Fibroblast of mammary gland (primary cell): ENCODE measurements around the gene KIF25.

Experiments
- DNase-seq: peaks from one replicate; pipeline ENCODE4 v3.0.0-alpha.2; 2010; ENCODE audit warnings: low read depth
- H3K4me3 ChIP-seq: 2 replicates; pipeline ENCODE4 v1.5.1; 2011; ENCODE audit warnings: low read depth, mild to moderate bottlenecking, low read length, moderate library complexity; ENCODE audit not compliant: control insufficient read depth
- TF ChIP-seq, protein P1 (sequence below): conservative IDR thresholded peaks from 2 replicates; pipeline ENCODE4 v1.5.1; 2011; ENCODE audit warnings: low read depth, low read length, inconsistent platforms; ENCODE audit not compliant: control insufficient read depth, insufficient read depth

KIF25 gene

DNA sequence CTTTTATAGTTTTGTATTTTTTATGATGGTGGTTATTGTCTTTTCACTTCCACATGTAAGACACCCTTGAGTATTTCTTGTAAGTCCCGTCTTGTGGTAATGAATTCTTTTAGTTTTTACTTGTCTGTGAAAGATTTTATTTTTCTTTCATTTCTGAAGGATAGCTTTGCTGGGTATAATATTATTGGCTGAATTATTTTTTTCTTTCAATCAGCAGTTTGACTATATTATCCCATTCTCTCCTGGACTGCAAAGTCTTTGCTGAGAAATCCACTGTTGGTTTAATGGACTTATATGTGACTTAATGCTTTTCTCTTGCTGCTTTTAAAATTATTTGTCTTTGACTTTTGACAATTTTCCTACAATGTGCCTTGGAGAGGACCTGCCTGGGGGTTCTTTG is 13.8 kb downstream of the KIF25 start:
- TF ChIP-seq, protein P1, sequence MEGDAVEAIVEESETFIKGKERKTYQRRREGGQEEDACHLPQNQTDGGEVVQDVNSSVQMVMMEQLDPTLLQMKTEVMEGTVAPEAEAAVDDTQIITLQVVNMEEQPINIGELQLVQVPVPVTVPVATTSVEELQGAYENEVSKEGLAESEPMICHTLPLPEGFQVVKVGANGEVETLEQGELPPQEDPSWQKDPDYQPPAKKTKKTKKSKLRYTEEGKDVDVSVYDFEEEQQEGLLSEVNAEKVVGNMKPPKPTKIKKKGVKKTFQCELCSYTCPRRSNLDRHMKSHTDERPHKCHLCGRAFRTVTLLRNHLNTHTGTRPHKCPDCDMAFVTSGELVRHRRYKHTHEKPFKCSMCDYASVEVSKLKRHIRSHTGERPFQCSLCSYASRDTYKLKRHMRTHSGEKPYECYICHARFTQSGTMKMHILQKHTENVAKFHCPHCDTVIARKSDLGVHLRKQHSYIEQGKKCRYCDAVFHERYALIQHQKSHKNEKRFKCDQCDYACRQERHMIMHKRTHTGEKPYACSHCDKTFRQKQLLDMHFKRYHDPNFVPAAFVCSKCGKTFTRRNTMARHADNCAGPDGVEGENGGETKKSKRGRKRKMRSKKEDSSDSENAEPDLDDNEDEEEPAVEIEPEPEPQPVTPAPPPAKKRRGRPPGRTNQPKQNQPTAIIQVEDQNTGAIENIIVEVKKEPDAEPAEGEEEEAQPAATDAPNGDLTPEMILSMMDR, result no peak
- H3K4me3 ChIP-seq, result no peak overlapping the region
- DNase-seq, result no peak

DNA sequence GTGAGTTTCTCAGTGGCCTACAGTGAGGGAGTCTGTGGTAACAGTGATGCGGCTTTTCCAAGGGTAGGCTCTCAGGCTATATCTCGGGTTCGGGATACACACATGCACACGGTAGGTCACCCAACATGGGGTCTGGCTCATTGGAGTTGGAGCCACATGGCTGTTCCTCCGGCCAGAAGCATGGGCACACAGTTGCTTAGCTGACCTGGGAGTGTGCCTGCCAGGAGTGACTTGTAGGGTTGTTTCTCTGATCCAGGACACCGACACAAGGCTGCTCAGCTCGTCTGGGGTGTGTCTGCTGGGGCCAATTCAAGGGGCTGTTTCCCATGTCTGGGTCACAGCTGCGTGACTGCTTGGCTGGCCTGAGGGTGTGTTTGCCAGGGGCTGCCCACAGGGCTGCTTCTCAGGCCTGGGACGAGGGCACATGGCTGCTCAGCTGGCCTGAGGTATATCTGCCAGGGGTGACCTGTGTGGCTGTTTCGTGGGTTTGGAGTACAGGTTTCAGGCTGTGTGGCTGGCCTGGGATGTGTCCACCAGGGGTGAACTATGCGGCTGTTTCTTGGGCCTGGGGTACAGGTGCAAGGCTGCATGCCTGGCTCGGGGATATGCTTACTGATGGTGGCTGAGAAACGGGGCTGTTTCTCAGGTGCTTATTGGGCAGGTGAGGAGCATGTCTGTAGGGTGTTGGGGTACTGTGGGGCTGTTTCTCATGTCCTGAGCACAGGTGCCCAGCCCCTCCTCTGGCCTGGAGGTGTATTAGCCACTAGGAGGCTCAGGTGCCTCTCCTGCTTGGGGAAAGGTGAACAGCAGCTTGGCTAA is 15.2 kb downstream of the KIF25 start:
- DNase-seq, result no peak
- TF ChIP-seq, protein P1, result no peak
- H3K4me3 ChIP-seq, result no peak overlapping the region

DNA sequence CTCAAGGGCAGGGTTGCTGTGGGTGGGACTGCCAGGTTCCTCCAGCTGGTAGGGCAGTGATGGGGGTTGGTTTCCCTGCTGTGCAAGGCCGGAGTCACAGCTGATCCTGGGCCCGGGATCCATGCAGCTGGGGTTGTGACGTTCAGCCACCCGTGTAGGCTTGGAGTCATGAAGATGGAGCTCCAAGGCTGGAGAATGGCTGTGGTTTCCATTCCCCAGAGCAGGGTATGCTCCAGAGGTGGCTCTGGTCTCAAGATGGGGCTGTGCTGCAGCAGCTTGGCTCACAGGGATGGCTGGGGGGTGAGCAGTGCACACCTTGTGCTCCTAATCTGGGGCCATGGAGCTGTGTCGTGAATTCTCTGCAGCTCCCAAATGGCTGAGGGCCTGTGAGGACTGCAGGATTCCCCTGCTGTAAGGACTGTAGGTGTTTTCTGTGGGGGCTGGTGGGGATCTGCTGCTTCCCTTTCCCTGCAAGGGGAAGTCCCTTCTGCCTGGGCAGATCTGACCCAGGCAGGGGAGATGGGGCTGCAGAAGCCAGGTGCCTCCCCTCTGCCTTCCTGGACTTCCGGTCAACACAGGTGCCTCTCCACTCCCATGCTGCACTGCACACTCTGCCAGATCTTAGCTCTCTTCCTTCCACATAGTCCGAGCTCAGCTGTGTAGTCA is 15.9 kb downstream of the KIF25 start:
- TF ChIP-seq, protein P1, result no peak
- no peak overlapping the region for H3K4me3 ChIP-seq

DNA sequence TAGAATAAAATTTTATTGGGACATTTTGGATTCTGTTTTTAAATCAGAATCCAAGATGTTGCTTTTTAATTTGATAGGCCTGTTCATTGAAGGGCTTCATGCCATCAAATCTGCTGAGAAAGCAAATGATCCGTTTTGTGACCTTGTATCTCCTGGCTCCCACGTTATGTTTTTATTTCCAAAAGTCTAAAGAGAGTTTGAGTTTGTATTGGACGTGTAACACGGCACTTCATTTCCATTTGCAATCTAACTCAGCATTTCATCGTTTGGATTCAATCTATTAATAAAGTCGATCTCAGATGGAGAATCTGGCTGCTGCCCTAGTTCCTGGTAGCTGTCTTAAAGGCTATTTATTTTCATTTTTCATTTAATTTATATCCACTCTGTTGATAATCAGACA is 17.0 kb downstream of the KIF25 start:
- TF ChIP-seq, protein P1, result no peak
- no peak overlapping the region for H3K4me3 ChIP-seq
- DNase-seq, result no peak

More for the DNA sequence above, 15.9 kb downstream of the KIF25 start:
- DNase-seq, result no peak

DNA sequence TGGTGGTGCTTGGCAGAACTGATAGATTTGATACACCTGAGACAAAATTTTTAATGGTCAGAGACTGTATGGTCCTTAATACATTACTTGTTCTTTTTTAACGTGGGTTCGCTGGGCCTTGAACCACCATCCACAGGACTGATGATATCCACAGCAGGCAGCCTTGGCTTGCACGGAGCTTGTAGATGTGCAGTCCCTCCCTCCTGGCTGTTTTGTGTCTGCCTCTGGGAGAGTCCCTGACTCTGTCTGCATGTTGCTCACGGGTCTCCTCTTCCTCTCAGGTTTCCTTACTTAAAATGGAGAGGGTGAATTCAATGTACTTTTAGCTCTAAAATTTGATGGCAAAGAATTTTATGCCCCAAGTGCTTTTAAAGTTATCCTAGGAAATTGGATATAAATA is 17.5 kb downstream of the KIF25 start:
- TF ChIP-seq, protein P1, result no peak
- DNase-seq, result no peak

DNA sequence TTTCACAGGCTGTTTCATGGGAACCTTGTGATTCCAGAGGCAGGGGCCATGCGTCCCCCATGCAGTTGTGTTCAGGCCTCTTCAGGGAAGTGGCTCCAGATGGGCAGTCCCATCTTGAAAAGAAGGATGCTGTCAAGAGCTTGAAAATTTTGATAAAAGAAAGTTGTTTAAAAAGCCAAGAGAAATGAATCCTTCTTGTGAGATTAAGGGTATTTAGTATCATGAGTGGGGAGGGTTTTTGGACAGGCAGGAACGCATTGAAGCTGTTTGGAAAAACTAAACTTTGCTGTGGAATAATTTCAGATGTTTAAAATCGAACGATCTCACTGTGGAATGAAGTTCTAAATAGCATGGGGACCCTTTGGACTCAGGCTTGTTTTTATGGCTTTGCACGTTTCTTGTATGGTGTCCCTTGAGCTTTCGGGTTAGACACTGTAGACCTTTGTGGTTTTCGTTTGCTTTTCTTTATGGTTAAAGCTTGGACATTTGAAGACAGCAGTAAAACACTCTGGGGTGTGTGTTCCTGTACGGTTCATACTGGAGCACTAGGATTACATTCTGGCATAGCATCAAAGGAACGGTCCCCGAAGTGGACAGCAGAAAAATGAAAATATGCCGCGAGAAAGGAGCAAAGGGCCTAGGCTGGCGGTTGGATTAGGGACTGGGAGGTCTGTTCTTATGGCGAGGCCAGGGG is 18.2 kb downstream of the KIF25 start:
- no peak overlapping the region for H3K4me3 ChIP-seq
- DNase-seq, result peak; percentile 37
- TF ChIP-seq, protein P1, result no peak

More for the DNA sequence above, 17.5 kb downstream of the KIF25 start:
- no peak overlapping the region for H3K4me3 ChIP-seq
